Cardiac atrium fibroblast (primary cell): ENCODE measurements around the gene MPND. TPM values are rescaled to one million over a fixed set of nuclear protein-coding genes. Genes with fewer than 3 reads are reported as not detected.

ENCODE experiments used
- total RNA-seq: library from RNA; depleted of rRNA; stranded (reverse); fragments of >200 nt; gene quantifications from 2 replicates; pipeline ENCODE4 v1.2.3, GENCODE V29; 2015

The MPND gene
- 1.3 and 3.4 TPM in 2 replicates for total RNA-seq

GRCh38 chr19:4343370-4344307 is at the start of gene MPND:
Gene MPND, plus strand, starts transcription at chr19:4343562. Its CDS starts 32 bp downstream, at chr19:4343594.

GRCh38 chr19:4302243-4302640 is 41.1 kb upstream of the MPND start, which contains the start of gene TMIGD2:
Gene TMIGD2, minus strand, starts transcription at chr19:4302389. Its CDS starts 4 bp downstream, at chr19:4302385.

GRCh38 chr19:4304538-4305256 is 38.7 kb upstream of the MPND start, which contains the start of gene FSD1:
Gene FSD1, plus strand, starts transcription at chr19:4304598. Its CDS starts 149 bp downstream, at chr19:4304747.

GRCh38 chr19:4338441-4339355 is 4.7 kb upstream of the MPND start, which contains the start of gene STAP2:
Gene STAP2, minus strand, starts transcription at chr19:4338827. Its CDS starts 74 bp downstream, at chr19:4338753.

GRCh38 chr19:4400135-4400936 is 57.0 kb downstream of the MPND start, which contains the start of gene SH3GL1:
Gene SH3GL1, minus strand, starts transcription at chr19:4400547. Its CDS starts 179 bp downstream, at chr19:4400368.

GRCh38 chr19:4402171-4403004 is 59.0 kb downstream of the MPND start, which contains the start of gene CHAF1A:
Gene CHAF1A, plus strand, starts transcription at chr19:4402640. Its CDS starts 123 bp downstream, at chr19:4402763.

Other genes starting within 250 kb of the MPND start
- 177 and 212 TPM in 2 replicates for gene MAP2K2, start 219.4 kb upstream of the MPND start, total RNA-seq
- gene CREB3L3, start 189.9 kb upstream of the MPND start, total RNA-seq = not detected in 2 replicates
- gene SIRT6, start 161.0 kb upstream of the MPND start, total RNA-seq = 12.6 and 64.3 TPM in 2 replicates
- 0.49 and 0.90 TPM in 2 replicates for gene ANKRD24, start 160.9 kb upstream of the MPND start, total RNA-seq
- gene EBI3, start 114.0 kb upstream of the MPND start, total RNA-seq = 0.18 and 3.4 TPM in 2 replicates
- gene YJU2, start 96.5 kb upstream of the MPND start, total RNA-seq = 14.1 and 14.6 TPM in 2 replicates
- gene SHD, start 64.3 kb upstream of the MPND start, total RNA-seq = not detected in 2 replicates
- gene TMIGD2, start 41.2 kb upstream of the MPND start, total RNA-seq = not detected in 2 replicates
- 3.1 and 6.7 TPM in 2 replicates for gene FSD1, start 39.0 kb upstream of the MPND start, total RNA-seq
- gene STAP2, start 4.7 kb upstream of the MPND start, total RNA-seq = 1.8 and 2.6 TPM in 2 replicates
- 105 and 109 TPM in 2 replicates for gene SH3GL1, start 57.0 kb downstream of the MPND start, total RNA-seq
- 4.5 and 12.5 TPM in 2 replicates for gene CHAF1A, start 59.1 kb downstream of the MPND start, total RNA-seq
- gene UBXN6, start 114.2 kb downstream of the MPND start, total RNA-seq = 78.9 and 206 TPM in 2 replicates
- gene HDGFL2, start 128.7 kb downstream of the MPND start, total RNA-seq = 52.2 and 53.9 TPM in 2 replicates
- 0.32 and 0.72 TPM in 2 replicates for gene PLIN4, start 174.9 kb downstream of the MPND start, total RNA-seq
- 1.3 TPM in 2 replicates for gene PLIN5, start 191.7 kb downstream of the MPND start, total RNA-seq
- gene LRG1, start 196.5 kb downstream of the MPND start, total RNA-seq = 1.3 and 2.6 TPM in 2 replicates
- gene SEMA6B, start 216.1 kb downstream of the MPND start, total RNA-seq = 9.7 and 15.3 TPM in 2 replicates